Trophoblast cell (in vitro differentiated cells and primary cell): ENCODE measurements around the gene PODN.

Experiments
- DNase-seq, 2 donors: peaks; one replicate each; pipeline ENCODE4 v3.0.0-alpha.2; 2016
- H2AFZ ChIP-seq: 2 replicates; pipeline ENCODE4 v1.6.1; 2013; ENCODE audit warnings: low read length, moderate library complexity, mild to moderate bottlenecking; ENCODE audit not compliant: insufficient read depth, poor library complexity
- H2AK5ac ChIP-seq: 2 replicates; pipeline ENCODE4 v1.6.1; 2013; ENCODE audit warnings: mild to moderate bottlenecking, low read length
- H2BK120ac ChIP-seq: 2 replicates; pipeline ENCODE4 v1.6.1; 2013; ENCODE audit warnings: low read length, mild to moderate bottlenecking, moderate library complexity; ENCODE audit not compliant: insufficient read depth, poor library complexity
- H2BK12ac ChIP-seq: 2 replicates; pipeline ENCODE4 v1.6.1; 2013; ENCODE audit warnings: mild to moderate bottlenecking, low read length, moderate library complexity
- H2BK5ac ChIP-seq: 2 replicates; pipeline ENCODE4 v1.6.1; 2013; ENCODE audit warnings: low read length, low read depth, moderate library complexity, mild to moderate bottlenecking; ENCODE audit not compliant: poor library complexity
- H3K14ac ChIP-seq: 2 replicates; pipeline ENCODE4 v1.6.1; 2013; ENCODE audit warnings: mild to moderate bottlenecking, low read length
- H3K18ac ChIP-seq: 2 replicates; pipeline ENCODE4 v1.6.1; 2013; ENCODE audit warnings: mild to moderate bottlenecking, low read length
- H3K23ac ChIP-seq: 2 replicates; pipeline ENCODE4 v1.6.1; 2013; ENCODE audit warnings: low read length
- H3K27ac ChIP-seq: 2 replicates; pipeline ENCODE4 v1.5.1; 2013; ENCODE audit warnings: low read depth, mild to moderate bottlenecking, inconsistent platforms, low read length, moderate library complexity
- H3K27me3 ChIP-seq: 2 replicates; pipeline ENCODE4 v1.6.1; 2013; ENCODE audit warnings: inconsistent platforms, mild to moderate bottlenecking, low read length, moderate library complexity; ENCODE audit not compliant: insufficient read depth
- H3K36me3 ChIP-seq, 2 experiments: 1 replicate in 1 of 2; 2 replicates in 1 of 2; pipeline ENCODE4 v1.6.1; 2013; ENCODE audit warnings: low read length in 2 of 2, mild to moderate bottlenecking in 2 of 2, moderate library complexity in 1 of 2; ENCODE audit not compliant: insufficient read depth in 2 of 2, control insufficient read depth in 1 of 2
- H3K4ac ChIP-seq: 2 replicates; pipeline ENCODE4 v1.6.1; 2013; ENCODE audit warnings: low read depth, mild to moderate bottlenecking, low read length, moderate library complexity
- H3K4me1 ChIP-seq, 2 experiments: 1 replicate in 1 of 2; 2 replicates in 1 of 2; pipeline ENCODE4 v1.6.1; 2013; ENCODE audit warnings: low read length in 2 of 2, mild to moderate bottlenecking in 2 of 2, moderate library complexity in 1 of 2; ENCODE audit not compliant: insufficient read depth in 2 of 2, control insufficient read depth in 1 of 2
- H3K4me2 ChIP-seq: 2 replicates; pipeline ENCODE4 v1.6.1; 2013; ENCODE audit warnings: inconsistent platforms, mild to moderate bottlenecking, low read length, moderate library complexity
- H3K4me3 ChIP-seq: 2 replicates; pipeline ENCODE4 v1.5.1; 2013; ENCODE audit warnings: mild to moderate bottlenecking, low read depth, low read length, inconsistent platforms
- H3K79me1 ChIP-seq: one replicate; pipeline ENCODE4 v1.6.1; 2013; ENCODE audit warnings: low read length
- H3K79me2 ChIP-seq: 2 replicates; pipeline ENCODE4 v1.6.1; 2013; ENCODE audit warnings: low read length, mild to moderate bottlenecking; ENCODE audit not compliant: control insufficient read depth, insufficient read depth, poor library complexity
- H3K9ac ChIP-seq: 2 replicates; pipeline ENCODE4 v1.6.1; 2013; ENCODE audit warnings: mild to moderate bottlenecking, low read length
- H3K9me3 ChIP-seq: 2 replicates; pipeline ENCODE4 v1.6.1; 2013; ENCODE audit warnings: low read depth, mild to moderate bottlenecking, control low read depth, inconsistent platforms, low read length; ENCODE audit not compliant: insufficient read depth
- H4K12ac ChIP-seq: 2 replicates; pipeline ENCODE4 v1.6.1; 2013; ENCODE audit warnings: low read depth, mild to moderate bottlenecking, low read length, moderate library complexity
- H4K8ac ChIP-seq: 2 replicates; pipeline ENCODE4 v1.6.1; 2013; ENCODE audit warnings: low read depth, mild to moderate bottlenecking, low read length, moderate library complexity
- H4K91ac ChIP-seq: one replicate; pipeline ENCODE4 v1.6.1; 2013; ENCODE audit warnings: low read depth, mild to moderate bottlenecking, low read length, moderate library complexity
- WGBS: extraction: QIAGEN DNeasy Blood & Tissue Kit; methylation state at CpG from one replicate; pipeline ENCODE4 v1.1.7; 2013; ENCODE audit warnings: missing lambda C conversion rate; ENCODE audit not compliant: insufficient read length, insufficient coverage; ENCODE audit errors: extremely low coverage; 5-methylcytosine and 5-hydroxymethylcytosine counted together

PODN gene

GRCh38 chr1:53084589-53084971 is 22.6 kb downstream of the PODN start:
- no peaks in the 10 kb centered on the region for H3K9me3 ChIP-seq
- H3K9ac ChIP-seq: no peak overlapping the region
- H2BK5ac ChIP-seq: no peak overlapping the region
- no peak overlapping the region for H2BK120ac ChIP-seq
- H2BK12ac ChIP-seq: no peak overlapping the region
- no peak overlapping the region for H3K4me3 ChIP-seq
- H2AFZ ChIP-seq: no peak overlapping the region
- H3K79me2 ChIP-seq: no peaks in the 10 kb centered on the region
- H3K14ac ChIP-seq: no peak overlapping the region
- H3K4me1 ChIP-seq: peaks cover 2 to 6% of the 10 kb centered on the region in 2 experiments
- H4K91ac ChIP-seq: no peak overlapping the region
- no peak overlapping the region for H3K27ac ChIP-seq
- no peak overlapping the region for H3K23ac ChIP-seq
- no peak overlapping the region for H3K4me2 ChIP-seq
- H4K8ac ChIP-seq: no peak overlapping the region
- H2AK5ac ChIP-seq: no peak overlapping the region
- DNase-seq: no peak
- no peaks in the 10 kb centered on the region for H3K27me3 ChIP-seq
- H4K12ac ChIP-seq: no peak overlapping the region
- no peak overlapping the region for H3K18ac ChIP-seq
- H3K79me1 ChIP-seq: no peaks in the 10 kb centered on the region
- H3K36me3 ChIP-seq: no peaks in the 10 kb centered on the region
- no peak overlapping the region for H3K4ac ChIP-seq
- WGBS: no CpG with 5 or more reads among the region's 8 CpGs

GRCh38 chr1:53085405-53085804 is 23.4 kb downstream of the PODN start:
- DNase-seq: no peak
- Histone ChIP-seq H3K4ac (no peak overlapping the region), H3K27me3 (no peaks in the 10 kb centered on the region), H3K79me1 (no peaks in the 10 kb centered on the region), H3K14ac (no peak overlapping the region), H3K4me3 (no peak overlapping the region), H3K79me2 (no peaks in the 10 kb centered on the region), H4K12ac (no peak overlapping the region), H3K9ac (no peak overlapping the region), H4K91ac (no peak overlapping the region), H4K8ac (no peak overlapping the region), H3K9me3 (no peaks in the 10 kb centered on the region), H3K4me1 (peaks cover 3 to 8% of the 10 kb centered on the region in 2 experiments), H3K4me2 (no peak overlapping the region), H3K36me3 (no peaks in the 10 kb centered on the region), H2BK120ac (no peak overlapping the region), H2AK5ac (no peak overlapping the region), H2AFZ (no peak overlapping the region), H3K18ac (no peak overlapping the region), H3K23ac (no peak overlapping the region), H3K27ac (no peak overlapping the region), H2BK12ac (no peak overlapping the region), H2BK5ac (no peak overlapping the region)
- no CpG with 5 or more reads among the region's 8 CpGs for WGBS

- no CpG with 5 or more reads among the region's 4 CpGs for WGBS
These were observed 24.6 kb downstream of the PODN start for GRCh38 chr1:53086491-53087070.

GRCh38 chr1:53087332-53088285 is 25.6 kb downstream of the PODN start:
- DNase-seq: no peak
- Histone ChIP-seq H4K8ac (no peak overlapping the region), H3K14ac (no peak overlapping the region), H3K4me1 (peaks cover 3 to 8% of the 10 kb centered on the region in 2 experiments), H3K9me3 (no peaks in the 10 kb centered on the region), H3K4me2 (no peak overlapping the region), H3K79me1 (no peaks in the 10 kb centered on the region), H2BK5ac (no peak overlapping the region), H3K36me3 (no peaks in the 10 kb centered on the region), H2AK5ac (no peak overlapping the region), H2BK120ac (no peak overlapping the region), H3K27ac (no peak overlapping the region), H3K79me2 (no peaks in the 10 kb centered on the region), H3K18ac (no peak overlapping the region), H3K23ac (no peak overlapping the region), H3K27me3 (no peaks in the 10 kb centered on the region), H3K4me3 (no peak overlapping the region), H3K9ac (no peak overlapping the region), H4K91ac (no peak overlapping the region), H2AFZ (no peak overlapping the region), H3K4ac (no peak overlapping the region), H4K12ac (no peak overlapping the region), H2BK12ac (no peak overlapping the region)
- WGBS: no CpG with 5 or more reads among the region's 27 CpGs

More at GRCh38 chr1:53086491-53087070, 24.6 kb downstream of the PODN start:
- H2BK5ac ChIP-seq: no peak overlapping the region
- no peak overlapping the region for H2BK12ac ChIP-seq
- no peaks in the 10 kb centered on the region for H3K9me3 ChIP-seq
- H3K4ac ChIP-seq: no peak overlapping the region
- H3K27me3 ChIP-seq: no peaks in the 10 kb centered on the region
- no peak overlapping the region for H2BK120ac ChIP-seq
- H4K8ac ChIP-seq: no peak overlapping the region
- H3K4me1 ChIP-seq: peaks cover 3 to 8% of the 10 kb centered on the region in 2 experiments
- no peak overlapping the region for H3K18ac ChIP-seq
- H3K36me3 ChIP-seq: no peaks in the 10 kb centered on the region
- H2AK5ac ChIP-seq: no peak overlapping the region
- H4K91ac ChIP-seq: no peak overlapping the region
- no peak for DNase-seq
- H3K4me2 ChIP-seq: no peak overlapping the region
- H2AFZ ChIP-seq: no peak overlapping the region
- no peak overlapping the region for H3K14ac ChIP-seq
- H3K79me1 ChIP-seq: no peaks in the 10 kb centered on the region
- H3K79me2 ChIP-seq: no peaks in the 10 kb centered on the region
- H3K4me3 ChIP-seq: no peak overlapping the region
- no peak overlapping the region for H3K9ac ChIP-seq
- H3K23ac ChIP-seq: no peak overlapping the region
- no peak overlapping the region for H4K12ac ChIP-seq
- H3K27ac ChIP-seq: no peak overlapping the region
